ENCODE results near the gene ITGB2. TPM values are rescaled to one million over a fixed set of nuclear protein-coding genes. Genes with fewer than 3 reads are reported as not detected.

Gene ITGB2
- total RNA-seq, 2 donors from 2014 or later = 16.7 to 63.6 TPM

DNA sequence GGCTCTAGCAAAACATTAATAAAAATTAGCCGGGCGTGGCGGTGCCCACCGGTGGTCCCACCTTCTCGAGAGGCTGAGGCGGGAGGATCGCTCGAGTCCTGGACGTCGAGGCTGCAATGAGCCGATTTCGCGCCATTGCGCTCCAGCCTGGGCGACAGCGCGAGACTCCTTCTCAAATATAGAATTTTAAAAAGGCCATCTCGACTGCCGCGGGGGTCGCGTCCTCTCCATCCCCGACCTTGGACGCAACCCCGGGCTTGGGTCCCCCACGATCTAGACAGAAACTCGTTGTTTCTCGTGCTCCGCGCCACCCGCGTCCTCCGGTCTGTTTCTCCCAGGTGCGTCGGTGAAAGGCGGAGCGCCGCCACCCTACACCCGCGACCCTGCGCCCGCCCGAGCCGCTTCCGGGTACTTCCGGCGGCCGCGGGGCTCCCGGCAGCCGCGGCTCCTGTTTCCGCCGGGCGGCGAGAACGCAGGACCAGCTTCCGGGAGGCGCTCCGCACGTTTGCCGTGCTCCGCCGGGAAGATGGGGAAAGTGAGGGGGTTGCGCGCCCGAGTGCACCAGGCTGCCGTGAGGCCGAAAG lies 18.9 kb upstream of the ITGB2 start, which contains the start of gene SLX9:
Gene SLX9 (plus strand): TSS at position 498 of the 584 bp plus-strand sequence. CDS start 29 bp downstream, at position 527.
- Histone ChIP-seq H3K4me3 (peak within 1 kb of the TSS; percentile 69 to 75), H3K4me1 (peaks cover 0 to 25% of the 10 kb centered on the region in 2 donors), H3K9me3 (no peaks in the 10 kb centered on the region), H3K27ac (peak within 1 kb of the TSS; percentile 70 to 80), H3K36me3 (peaks cover 11% of the 10 kb centered on the region), H3K27me3 (no peaks in the 10 kb centered on the region)
- TF ChIP-seq, protein P1, sequence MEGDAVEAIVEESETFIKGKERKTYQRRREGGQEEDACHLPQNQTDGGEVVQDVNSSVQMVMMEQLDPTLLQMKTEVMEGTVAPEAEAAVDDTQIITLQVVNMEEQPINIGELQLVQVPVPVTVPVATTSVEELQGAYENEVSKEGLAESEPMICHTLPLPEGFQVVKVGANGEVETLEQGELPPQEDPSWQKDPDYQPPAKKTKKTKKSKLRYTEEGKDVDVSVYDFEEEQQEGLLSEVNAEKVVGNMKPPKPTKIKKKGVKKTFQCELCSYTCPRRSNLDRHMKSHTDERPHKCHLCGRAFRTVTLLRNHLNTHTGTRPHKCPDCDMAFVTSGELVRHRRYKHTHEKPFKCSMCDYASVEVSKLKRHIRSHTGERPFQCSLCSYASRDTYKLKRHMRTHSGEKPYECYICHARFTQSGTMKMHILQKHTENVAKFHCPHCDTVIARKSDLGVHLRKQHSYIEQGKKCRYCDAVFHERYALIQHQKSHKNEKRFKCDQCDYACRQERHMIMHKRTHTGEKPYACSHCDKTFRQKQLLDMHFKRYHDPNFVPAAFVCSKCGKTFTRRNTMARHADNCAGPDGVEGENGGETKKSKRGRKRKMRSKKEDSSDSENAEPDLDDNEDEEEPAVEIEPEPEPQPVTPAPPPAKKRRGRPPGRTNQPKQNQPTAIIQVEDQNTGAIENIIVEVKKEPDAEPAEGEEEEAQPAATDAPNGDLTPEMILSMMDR (IDR thresholded peaks at IDR 0.05) = peak in 1 of 2 donors; percentile 37
- DNase-seq (ENCODE audit: low spot score) = no peak

DNA sequence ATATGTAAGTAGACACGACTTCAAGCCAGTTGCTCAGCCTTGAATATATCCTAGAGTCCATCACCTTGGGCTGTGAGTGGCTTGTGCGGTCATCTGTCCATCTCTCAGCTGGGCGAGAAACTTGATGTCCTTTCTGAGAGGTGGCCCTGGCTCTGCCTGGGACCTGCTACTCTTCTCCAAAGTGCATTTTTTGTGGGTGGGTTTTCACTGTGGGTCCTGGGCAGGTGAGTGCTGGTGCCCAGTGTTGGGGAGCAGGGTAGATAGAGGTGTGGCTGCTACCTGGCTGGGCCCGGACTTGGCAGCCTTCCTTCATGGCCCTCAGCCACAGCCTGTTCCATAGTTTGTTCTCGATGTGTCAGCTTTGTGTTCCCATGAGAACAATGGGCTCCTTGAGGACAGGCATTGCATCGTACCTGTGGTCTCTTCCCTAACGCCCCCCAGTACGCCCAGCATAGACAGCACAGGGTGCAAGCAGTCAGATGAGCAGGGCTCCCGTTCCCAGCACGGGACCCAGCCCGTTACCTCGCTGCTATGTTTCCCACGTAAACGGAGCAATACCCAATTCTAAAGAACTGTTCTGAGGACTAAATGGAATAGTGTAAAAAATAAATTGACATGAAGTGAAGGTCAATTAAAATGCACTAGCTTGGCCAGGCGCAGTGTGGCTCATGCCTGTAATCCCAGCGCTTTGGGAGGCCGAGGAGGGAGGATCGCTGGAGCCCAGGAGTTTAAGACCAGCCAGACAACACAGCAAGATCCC lies 18.3 kb upstream of the ITGB2 start:
- H3K36me3 ChIP-seq = peaks cover 5% of the 10 kb centered on the region
- H3K27ac ChIP-seq = peak overlapping the region; percentile 70 to 80
- H3K9me3 ChIP-seq = no peaks in the 10 kb centered on the region
- no peak for DNase-seq (ENCODE audit: low spot score)
- H3K4me3 ChIP-seq = peak overlapping the region; percentile 69 to 75
- H3K27me3 ChIP-seq = no peaks in the 10 kb centered on the region
- TF ChIP-seq, protein P1 (IDR thresholded peaks at IDR 0.05) = no peak
- H3K4me1 ChIP-seq = peaks cover 0 to 25% of the 10 kb centered on the region in 2 donors

DNA sequence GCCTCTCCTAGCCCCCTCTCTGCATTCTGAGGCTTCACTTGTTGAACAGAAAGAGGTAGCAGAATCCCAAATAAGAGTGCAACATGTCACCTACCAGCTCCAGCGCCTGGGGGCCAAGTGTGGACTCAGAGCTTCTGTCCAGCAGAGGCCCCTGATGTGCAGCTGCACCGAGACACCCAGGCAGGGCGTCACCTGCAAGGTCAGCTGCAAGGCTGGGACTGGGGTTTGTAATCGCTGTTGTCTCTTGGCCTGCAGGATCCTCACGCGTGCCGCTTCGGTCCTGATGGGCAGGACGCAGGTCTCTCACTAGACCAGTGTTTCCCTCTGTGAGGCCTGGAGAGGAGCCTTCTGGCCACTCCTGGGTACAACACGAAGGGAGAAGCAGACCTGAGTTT lies 14.8 kb upstream of the ITGB2 start:
- Histone ChIP-seq H3K4me3 (no peak overlapping the region), H3K9me3 (no peaks in the 10 kb centered on the region), H3K4me1 (peaks cover 0 to 30% of the 10 kb centered on the region in 2 donors), H3K27me3 (peaks cover 4 to 14% of the 10 kb centered on the region in 2 donors), H3K27ac (no peak overlapping the region), H3K36me3 (no peaks in the 10 kb centered on the region)
- DNase-seq (ENCODE audit: low spot score) = no peak
- TF ChIP-seq, protein P1 (IDR thresholded peaks at IDR 0.05) = no peak

DNA sequence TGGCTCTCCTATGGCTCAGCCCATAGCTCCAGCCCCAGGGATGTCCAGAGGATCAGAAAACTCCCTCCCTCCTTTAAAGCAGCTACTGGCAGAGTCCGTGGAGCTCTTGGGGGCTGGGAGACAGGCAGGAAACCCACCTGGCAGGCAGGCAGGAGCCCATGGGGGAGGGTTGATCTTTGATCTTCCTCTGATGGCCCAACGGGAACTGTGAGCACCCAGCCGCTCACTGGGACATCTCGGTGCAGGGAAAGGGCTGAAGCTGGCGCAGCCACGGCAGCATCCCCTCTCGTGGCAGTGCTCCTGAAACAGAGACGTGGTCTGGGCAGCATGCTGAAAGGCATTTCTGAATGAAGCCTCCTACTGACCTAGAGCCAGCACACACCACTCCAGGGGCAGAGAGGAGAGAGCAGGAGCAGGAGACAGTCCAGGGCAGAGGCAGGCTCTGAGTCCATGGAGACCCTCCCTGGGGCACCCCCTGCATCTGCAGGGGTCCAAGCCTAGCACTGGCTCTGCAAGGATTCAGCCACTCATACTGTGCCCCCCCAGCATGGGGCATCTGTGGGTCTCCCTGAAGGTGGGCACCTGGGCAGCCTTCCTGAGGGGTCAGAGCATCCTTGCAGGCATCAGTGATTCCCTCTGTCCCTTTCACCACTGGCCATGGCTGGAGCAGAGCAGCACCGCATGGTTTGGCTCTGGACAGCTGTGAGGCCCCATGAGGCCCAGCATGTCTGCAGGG lies 14.3 kb upstream of the ITGB2 start:
- Histone ChIP-seq H3K27me3 (peaks cover 9 to 14% of the 10 kb centered on the region in 2 donors), H3K27ac (no peak overlapping the region), H3K4me1 (peaks cover 0 to 30% of the 10 kb centered on the region in 2 donors), H3K36me3 (no peaks in the 10 kb centered on the region), H3K9me3 (no peaks in the 10 kb centered on the region), H3K4me3 (no peak overlapping the region)
- no peak for DNase-seq (ENCODE audit: low spot score)
- TF ChIP-seq, protein P1 (IDR thresholded peaks at IDR 0.05) = no peak

DNA sequence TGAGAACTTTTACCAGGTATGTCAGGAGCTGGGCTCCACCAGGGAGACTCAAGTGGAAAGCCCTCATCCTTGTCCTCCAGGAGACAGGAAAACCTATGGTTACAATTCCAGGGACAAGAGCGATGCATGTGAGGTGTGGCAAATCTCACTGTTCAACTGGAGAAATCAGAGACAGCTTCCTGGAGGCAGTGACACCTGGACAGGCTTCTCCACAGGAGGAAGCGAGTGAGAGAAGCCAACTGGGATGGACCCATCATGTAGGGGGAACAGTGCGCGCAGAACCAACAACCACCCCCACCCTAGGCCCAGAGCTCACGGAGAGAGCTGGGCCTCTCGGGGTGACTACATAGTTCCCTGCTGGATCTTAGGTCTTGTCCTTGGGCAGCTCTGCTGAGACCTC lies 13.6 kb upstream of the ITGB2 start:
- TF ChIP-seq, protein P1 (IDR thresholded peaks at IDR 0.05) = no peak
- H3K36me3 ChIP-seq = no peaks in the 10 kb centered on the region
- H3K27me3 ChIP-seq = peaks cover 9 to 14% of the 10 kb centered on the region in 2 donors

More for the DNA sequence above, 13.6 kb upstream of the ITGB2 start:
- H3K4me1 ChIP-seq = peaks cover 0 to 28% of the 10 kb centered on the region in 2 donors
- no peak overlapping the region for H3K27ac ChIP-seq
- H3K4me3 ChIP-seq = no peak overlapping the region
- DNase-seq (ENCODE audit: low spot score) = no peak
- no peaks in the 10 kb centered on the region for H3K9me3 ChIP-seq
